ENCODE measurements around the gene TMEM238. TPM values are rescaled to one million over a fixed set of nuclear protein-coding genes. Genes with fewer than 3 reads are reported as not detected.

The TMEM238 gene
- total and polyA plus RNA-seq, 10 of the 15 experiments (the other 5 are each of a cell fraction or from before 2014, with no cell fraction given), result 0.05 to 16.9 (median 0.58) TPM; not detected in 1

- no peak overlapping the region for H3K9ac ChIP-seq (ENCODE audit: control insufficient read depth, insufficient read depth, low read length)
- peaks cover 4 to 13% of the 10 kb centered on the region in 2 experiments; a peak in 3 of 4 replicates for H3K27me3 ChIP-seq (replicated peaks in 1 of 2; ENCODE audit: control insufficient read depth in 2 of 2, insufficient read depth in 2 of 2, low read length in 1 of 2)
- no TSS peak for BruUV-seq (replicated peaks)
- CTCF ChIA-PET, result no interaction called here
- no peak overlapping the region for H3K4me2 ChIP-seq (ENCODE audit: control insufficient read depth, insufficient read depth)
- POLR2A ChIA-PET, result no interaction called here
- H3K4me3 ChIP-seq, result no peak overlapping the region
- no peak overlapping the region for H3K27ac ChIP-seq (ENCODE audit: control insufficient read depth, insufficient read depth)
- no peaks in the 10 kb centered on the region for H3K79me2 ChIP-seq (ENCODE audit: control insufficient read depth, insufficient read depth, low read length)
- no peak for FAIRE-seq
- H3K36me3 ChIP-seq (ENCODE audit: control insufficient read depth in 2 of 2, insufficient read depth in 2 of 2, low read length in 1 of 2), result no peaks in the 10 kb centered on the region
- no peak overlapping the region for H2AFZ ChIP-seq (ENCODE audit: control insufficient read depth, low read depth, low read length)
- intact Hi-C loops (cut with micrococcal nuclease; ENCODE audit: unreplicated experiment), result no loop called here
- 39% methylated on average over 12 of the region's 13 CpGs for WGBS (ENCODE audit: insufficient coverage, insufficient replicate concordance, low lambda C conversion rate, missing lambda C conversion rate)
- H3K4me1 ChIP-seq (ENCODE audit: control insufficient read depth, insufficient read depth, low read length), result no peaks in the 10 kb centered on the region; the same call in 1 of the 2 replicates
- SMC1A ChIA-PET (ENCODE audit: uncharacterized antibody, unreplicated experiment), result no interaction called here
- ATAC-seq, result no peak
- in situ Hi-C loops (cut with MboI), result no loop called here
- no peak for DNase-seq (ENCODE audit: low read depth, low spot score)
- RAD21 ChIA-PET (ENCODE audit: unreplicated experiment), result no interaction called here
- no peaks in the 10 kb centered on the region for H3K9me3 ChIP-seq (replicated peaks; ENCODE audit: control insufficient read depth, insufficient read depth, low read length)
- H4K20me1 ChIP-seq (ENCODE audit: control insufficient read depth, insufficient read depth), result no peaks in the 10 kb centered on the region; the same call in 1 of the 2 replicates
- TF ChIP-seq USF2 (IDR thresholded peaks at IDR 0.05; ENCODE audit: borderline replicate concordance, low read depth, low read length) (no peak), GABPA (IDR thresholded peaks at IDR 0.05; ENCODE audit: low read depth) (no peak), REST (IDR thresholded peaks at IDR 0.05; ENCODE audit: low read depth, low read length) (no peak), NR2C1 (IDR thresholded peaks at IDR 0.05) (no peak), HSF1 (IDR thresholded peaks at IDR 0.05; ENCODE audit: low read depth, low read length) (no peak), TCF12 (IDR thresholded peaks at IDR 0.05; ENCODE audit: low read depth, low read length) (no peak), ZBED1 (IDR thresholded peaks at IDR 0.05; ENCODE audit: borderline replicate concordance) (no peak), NRF1 (conservative IDR thresholded peaks at IDR 0.05; ENCODE audit: low read depth, low read length) (no peak), MYC (IDR thresholded peaks at IDR 0.05; ENCODE audit: insufficient read depth, insufficient read length, insufficient replicate concordance, low read length, severe bottlenecking) (no peak), IKZF2 (IDR thresholded peaks at IDR 0.05) (no peak), MYB (IDR thresholded peaks at IDR 0.05; ENCODE audit: borderline replicate concordance, low read depth, low read length) (no peak), CTCF (IDR thresholded peaks at IDR 0.05 in 2 of 3, conservative IDR thresholded peaks at IDR 0.05 in 1 of 3; ENCODE audit: control insufficient read depth in 2 of 3, extremely low read depth in 1 of 3, insufficient read depth in 1 of 3, low read depth in 3 of 3, low read length in 3 of 3) (no peak), NFYA (IDR thresholded peaks at IDR 0.05; ENCODE audit: borderline replicate concordance, low read depth, low read length) (no peak), SUPT20H (IDR thresholded peaks at IDR 0.05; ENCODE audit: borderline replicate concordance, control insufficient read depth, low read depth, low read length) (no peak), RFX5 (IDR thresholded peaks at IDR 0.05; ENCODE audit: low read depth, low read length) (no peak), HDAC6 (IDR thresholded peaks at IDR 0.05; ENCODE audit: unreplicated experiment) (no peak)
These were observed 28.8 kb downstream of the TMEM238 start for GRCh38 chr19:55355213-55355821.
